NCI-H1436 (cell line): ENCODE results near the gene FCAR.
A peak's percentile ranks its signal among the peaks of the same experiment; 100 is the strongest.
"Not testable (repeated sequence)": the region's sequence is repeated elsewhere in the genome, so short reads cannot be mapped to it uniquely, and the experiment has no call there.

Experiments used
- DNase-seq: peaks from one replicate; lab custom pipeline; 2025; lab: John Stamatoyannopoulos, UW

FCAR gene

GRCh38 chr19:54894106-54894505, 20.1 kb downstream of the FCAR start:
- not testable (repeated sequence) for DNase-seq

- DNase-seq = no peak
Observed at GRCh38 chr19:54896036-54896435, 22.0 kb downstream of the FCAR start.

GRCh38 chr19:54898685-54899084, 24.6 kb downstream of the FCAR start:
- not testable (repeated sequence) for DNase-seq

- DNase-seq = not testable (repeated sequence)
Observed at GRCh38 chr19:54899646-54900045, 25.6 kb downstream of the FCAR start.

- DNase-seq = not testable (repeated sequence)
Observed at GRCh38 chr19:54901153-54901552, 27.1 kb downstream of the FCAR start.

- no peak for DNase-seq
Observed at GRCh38 chr19:54902061-54902460, 28.0 kb downstream of the FCAR start.

GRCh38 chr19:54903303-54903702, 29.3 kb downstream of the FCAR start:
- DNase-seq = no peak

GRCh38 chr19:54904261-54904660, 30.2 kb downstream of the FCAR start:
- not testable (repeated sequence) for DNase-seq

GRCh38 chr19:54905421-54905802, 31.4 kb downstream of the FCAR start:
- no peak for DNase-seq

- no peak for DNase-seq
Observed at GRCh38 chr19:54905803-54906511, 31.9 kb downstream of the FCAR start, which contains the start of gene NCR1. Gene NCR1, plus strand, starts transcription at chr19:54906148. Its CDS starts 40 bp downstream, at chr19:54906188.

GRCh38 chr19:54906819-54907218, 32.8 kb downstream of the FCAR start:
- no peak for DNase-seq

GRCh38 chr19:54907899-54908298, 33.9 kb downstream of the FCAR start:
- not testable (repeated sequence) for DNase-seq

- no peak for DNase-seq
Observed at GRCh38 chr19:54916822-54917221, 42.8 kb downstream of the FCAR start.

GRCh38 chr19:54918499-54918898, 44.5 kb downstream of the FCAR start:
- DNase-seq = no peak

- DNase-seq = not testable (repeated sequence)
Observed at GRCh38 chr19:54919646-54920563, 45.9 kb downstream of the FCAR start.

- DNase-seq = no peak
Observed at GRCh38 chr19:54921082-54921481, 47.0 kb downstream of the FCAR start.

- no peak for DNase-seq
Observed at GRCh38 chr19:54923276-54923675, 49.2 kb downstream of the FCAR start.

- peak; percentile 2 for DNase-seq
Observed at GRCh38 chr19:54928299-54928698, 54.3 kb downstream of the FCAR start.

GRCh38 chr19:54937926-54938325, 63.9 kb downstream of the FCAR start:
- DNase-seq = no peak

- no peak for DNase-seq
Observed at GRCh38 chr19:54938906-54939305, 64.9 kb downstream of the FCAR start.

- not testable (repeated sequence) for DNase-seq
Observed at GRCh38 chr19:54939538-54939937, 65.5 kb downstream of the FCAR start.
